GM18505 (cell line): Measurements from ENCODE around the gene NKD2.
"Not testable (repeated sequence)": the region's sequence is repeated elsewhere in the genome, so short reads cannot be mapped to it uniquely, and the experiment has no call there.

Experiments used
- ATAC-seq: cut with Tn5 transposase; IDR thresholded peaks from one replicate; pipeline ENCODE4 v1.9.1; 2021; ENCODE audit not compliant: unreplicated experiment
- POLR2A ChIP-seq: IDR thresholded peaks from 4 replicates; pipeline ENCODE4 v1.6.1; 2011; ENCODE audit warnings: borderline replicate concordance; ENCODE audit not compliant: insufficient read depth, insufficient read length; ENCODE audit errors: extremely low read depth

Gene NKD2

DNA sequence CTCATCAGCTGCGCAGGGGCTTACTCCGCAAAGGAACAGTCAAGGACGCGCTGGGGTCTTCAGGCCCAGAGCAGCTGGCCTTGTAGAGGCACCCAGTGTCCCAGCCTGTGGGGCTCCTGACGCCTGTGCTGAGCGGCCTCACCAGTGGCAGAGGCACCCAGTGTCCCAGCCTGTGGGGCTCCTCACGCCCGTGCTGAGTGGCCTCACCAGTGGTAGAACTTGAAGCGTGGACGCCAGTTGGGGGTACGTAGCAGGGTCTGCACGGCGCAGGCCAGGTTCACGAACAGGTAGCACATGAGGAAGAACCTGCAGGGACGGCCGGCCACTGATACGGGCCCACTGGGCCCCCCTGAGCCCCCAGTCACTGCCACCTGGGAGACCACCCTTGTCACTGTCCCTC, 67.3 kb downstream of the NKD2 start:
- ATAC-seq: no peak
- no peak for TF ChIP-seq POLR2A

DNA sequence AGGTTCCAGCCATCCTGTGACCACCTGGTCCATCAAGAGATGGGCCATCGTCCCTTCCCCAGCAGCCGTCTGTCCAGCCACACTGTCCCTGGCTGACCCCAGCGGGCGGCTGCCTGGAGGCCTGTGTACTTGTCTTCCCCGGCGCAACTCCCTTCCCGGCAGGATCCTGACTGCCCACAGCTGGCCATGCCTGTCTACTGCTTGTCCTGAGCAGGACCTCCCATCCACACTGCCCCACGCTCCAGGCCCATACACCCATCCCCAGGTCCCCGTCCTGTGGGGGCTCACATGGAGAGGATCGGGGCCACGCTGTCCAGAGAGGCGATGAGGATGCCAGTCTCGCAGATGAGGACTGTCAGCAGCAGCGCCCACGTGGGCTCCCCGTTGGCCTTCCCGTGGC, 67.8 kb downstream of the NKD2 start:
- no peak for TF ChIP-seq POLR2A
- ATAC-seq: no peak

DNA sequence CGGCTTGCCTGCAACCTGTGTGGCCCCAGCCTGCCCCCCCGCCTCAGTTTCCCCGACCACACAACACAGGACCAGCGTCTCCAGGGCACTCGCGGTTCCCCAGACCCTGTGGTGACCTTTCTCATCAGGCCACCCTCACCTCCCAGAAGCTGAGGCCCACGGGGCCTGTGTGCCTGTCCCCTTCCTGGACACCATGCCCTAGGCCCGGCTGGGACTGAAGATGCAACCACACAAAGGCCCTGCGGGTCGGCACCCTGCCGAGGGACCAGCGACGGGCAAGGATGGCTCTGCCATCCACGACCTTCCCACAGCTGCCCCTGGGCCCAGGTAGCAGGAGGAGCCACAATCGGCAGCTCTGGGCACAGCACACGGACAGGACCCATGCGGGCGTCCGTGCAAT, 68.4 kb downstream of the NKD2 start:
- TF ChIP-seq POLR2A: no peak
- no peak for ATAC-seq

DNA sequence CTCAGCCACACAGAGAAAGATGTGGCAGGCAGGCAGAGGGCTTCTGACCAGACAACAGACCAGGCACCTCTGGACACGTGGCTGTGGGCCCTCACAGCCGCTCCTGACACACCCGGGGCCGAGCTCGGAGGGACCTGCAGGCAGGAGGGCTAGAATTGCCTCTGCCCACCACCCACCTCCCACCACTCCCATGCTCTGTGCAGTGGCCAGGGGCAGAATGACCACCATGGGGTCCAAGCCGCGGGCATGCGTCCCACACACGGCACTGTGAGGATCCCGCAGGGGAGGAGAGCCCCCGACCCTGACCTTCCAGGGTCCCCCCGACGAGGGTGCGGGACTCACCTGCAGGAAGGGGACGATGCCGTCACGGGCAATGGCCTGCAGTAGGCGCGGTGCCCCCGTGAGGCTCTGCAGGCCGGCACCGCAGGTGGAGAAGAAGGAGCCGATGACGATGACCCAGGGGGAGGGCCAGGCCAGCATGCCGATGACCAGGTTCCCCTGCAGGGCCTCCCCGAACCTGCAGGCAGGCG, 69.0 kb downstream of the NKD2 start:
- no peak for ATAC-seq
- TF ChIP-seq POLR2A: no peak

DNA sequence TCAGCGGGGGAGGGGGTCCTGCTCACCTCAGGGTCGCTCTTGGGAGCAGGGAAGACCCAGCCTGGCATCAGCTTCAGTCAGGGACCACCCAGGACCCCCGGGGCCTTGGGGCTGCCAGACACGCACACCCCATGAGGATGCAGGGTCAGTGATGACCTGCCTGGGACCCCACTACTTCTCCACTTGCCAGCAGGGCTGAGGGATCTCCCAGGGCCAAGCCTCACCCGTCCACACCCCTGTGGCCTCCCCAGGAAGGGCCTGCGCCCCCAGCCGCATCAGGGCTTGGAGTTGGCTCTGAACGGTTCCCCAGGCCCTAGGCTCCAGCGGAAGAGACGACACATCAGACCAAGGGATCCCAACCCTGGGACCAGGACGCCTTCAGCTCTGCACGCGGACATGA, 69.6 kb downstream of the NKD2 start:
- ATAC-seq: no peak
- no peak for TF ChIP-seq POLR2A

DNA sequence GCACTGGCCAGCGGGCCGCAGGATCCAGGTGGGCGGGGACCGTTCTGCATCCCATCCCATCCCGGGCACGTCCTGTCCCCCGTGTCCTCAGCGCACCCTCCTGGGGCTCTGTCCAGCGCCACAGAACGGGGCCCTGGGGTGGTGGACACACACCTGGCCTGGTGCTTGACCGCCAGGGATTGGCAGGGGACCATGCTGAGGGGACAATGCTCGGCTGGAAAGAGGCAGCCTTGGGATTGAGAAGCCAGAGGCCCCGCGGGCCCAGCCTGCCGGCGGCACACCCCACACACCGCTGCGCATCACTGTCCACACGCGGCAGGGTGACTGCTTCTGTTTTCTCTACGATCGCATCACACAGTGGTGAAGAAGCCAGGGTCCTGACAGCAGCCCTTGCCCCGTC, 70.2 kb downstream of the NKD2 start:
- no peak for ATAC-seq
- no peak for TF ChIP-seq POLR2A

DNA sequence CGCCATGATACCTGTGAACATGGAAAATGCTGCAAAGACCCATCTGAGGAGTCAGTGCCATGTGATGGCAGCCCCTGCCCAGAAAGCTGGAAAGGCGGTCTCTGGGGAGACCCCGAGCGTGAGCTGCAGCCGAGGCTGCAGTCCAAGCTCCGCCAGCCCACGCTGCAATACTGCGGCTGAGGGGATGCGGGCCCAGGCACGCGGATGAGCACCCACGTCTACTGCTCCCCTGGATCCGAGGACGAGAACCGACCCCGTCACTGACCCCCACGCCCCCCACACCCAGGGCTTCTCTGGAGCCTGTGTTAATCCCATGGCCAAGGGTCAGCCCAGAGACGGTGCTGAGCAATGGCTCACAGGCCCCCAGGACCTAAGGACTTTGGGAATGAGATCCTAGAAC, 70.9 kb downstream of the NKD2 start:
- no peak for TF ChIP-seq POLR2A
- ATAC-seq: no peak

DNA sequence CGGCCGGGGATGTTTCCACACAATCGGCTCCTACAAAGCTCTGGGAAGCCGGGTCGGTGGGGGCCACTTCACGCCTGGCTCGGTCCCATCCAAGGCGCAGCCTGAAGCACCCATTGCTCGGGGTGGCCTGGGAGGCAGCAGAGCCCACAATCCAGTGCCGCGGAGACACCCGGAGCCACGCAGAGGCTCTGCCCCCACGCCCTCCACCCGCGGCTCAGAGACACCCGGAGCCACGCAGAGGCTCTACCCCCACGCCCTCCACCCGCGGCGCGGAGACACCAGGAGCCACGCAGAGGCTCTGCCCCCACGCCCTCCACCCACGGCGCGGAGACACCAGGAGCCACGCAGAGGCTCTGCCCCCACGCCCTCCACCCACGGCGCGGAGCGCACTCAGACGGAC, 71.4 kb downstream of the NKD2 start:
- ATAC-seq: no peak
- TF ChIP-seq POLR2A: no peak

DNA sequence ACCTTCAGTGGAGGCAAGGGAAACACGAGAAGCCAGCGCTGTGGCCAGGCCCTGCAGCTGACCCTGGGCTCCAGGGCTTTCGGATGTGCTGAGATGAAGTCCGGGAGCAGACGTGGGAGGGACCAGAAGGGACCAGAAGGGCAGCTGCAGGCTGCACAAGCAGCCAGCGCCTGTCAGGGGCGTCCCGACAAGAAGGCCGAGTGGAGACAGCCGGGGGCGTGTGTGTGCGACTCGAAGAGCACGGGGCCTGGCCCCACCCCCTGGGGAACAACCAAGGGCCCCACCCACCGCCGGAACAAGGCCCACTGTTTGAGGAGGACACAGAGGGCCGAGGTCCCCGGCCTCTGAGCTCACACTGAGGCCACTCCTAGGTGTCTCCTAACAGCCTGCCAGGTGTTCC, 71.8 kb downstream of the NKD2 start:
- TF ChIP-seq POLR2A: no peak
- ATAC-seq: no peak

DNA sequence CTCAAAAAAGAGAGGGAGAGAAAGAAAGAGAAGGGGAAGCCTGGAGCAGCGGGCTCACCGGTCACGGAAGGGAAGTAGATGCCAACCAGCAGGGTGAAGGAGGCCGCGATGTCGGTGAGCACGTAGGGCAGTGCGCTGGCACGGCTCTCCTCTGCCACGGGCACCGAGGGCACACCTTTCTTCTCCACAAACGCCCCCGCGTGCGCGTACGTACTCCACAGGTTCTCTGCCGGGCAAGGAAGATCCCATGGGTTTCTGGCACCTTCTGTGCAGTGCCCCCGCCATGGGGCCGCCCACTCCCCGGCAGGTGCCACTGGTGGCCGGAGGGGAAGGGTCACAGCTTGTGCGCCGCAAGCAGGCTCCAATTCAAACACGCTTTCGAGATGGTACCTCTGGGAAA, 72.9 kb downstream of the NKD2 start:
- no peak for TF ChIP-seq POLR2A
- no peak for ATAC-seq

DNA sequence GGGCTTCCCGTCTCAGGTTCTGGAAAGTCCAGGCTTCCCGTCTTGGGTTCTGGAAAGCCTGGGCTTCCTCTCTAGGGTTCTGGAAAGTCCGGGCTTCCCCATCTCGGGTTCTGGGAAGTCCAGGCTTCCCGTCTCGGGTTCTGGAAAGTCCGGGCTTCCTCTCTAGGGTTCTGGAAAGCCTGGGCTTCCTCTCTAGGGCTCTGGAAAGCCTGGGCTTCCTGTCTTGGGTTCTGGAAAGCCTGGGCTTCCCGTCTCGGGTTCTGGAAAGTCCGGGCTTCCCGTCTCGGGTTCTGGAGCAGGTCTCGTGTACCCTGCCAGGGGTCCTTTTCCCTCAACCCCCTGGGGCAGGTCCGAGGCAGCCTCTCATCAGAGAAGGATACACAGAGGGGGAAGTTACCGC, 74.4 kb downstream of the NKD2 start:
- not testable (repeated sequence) for ATAC-seq

DNA sequence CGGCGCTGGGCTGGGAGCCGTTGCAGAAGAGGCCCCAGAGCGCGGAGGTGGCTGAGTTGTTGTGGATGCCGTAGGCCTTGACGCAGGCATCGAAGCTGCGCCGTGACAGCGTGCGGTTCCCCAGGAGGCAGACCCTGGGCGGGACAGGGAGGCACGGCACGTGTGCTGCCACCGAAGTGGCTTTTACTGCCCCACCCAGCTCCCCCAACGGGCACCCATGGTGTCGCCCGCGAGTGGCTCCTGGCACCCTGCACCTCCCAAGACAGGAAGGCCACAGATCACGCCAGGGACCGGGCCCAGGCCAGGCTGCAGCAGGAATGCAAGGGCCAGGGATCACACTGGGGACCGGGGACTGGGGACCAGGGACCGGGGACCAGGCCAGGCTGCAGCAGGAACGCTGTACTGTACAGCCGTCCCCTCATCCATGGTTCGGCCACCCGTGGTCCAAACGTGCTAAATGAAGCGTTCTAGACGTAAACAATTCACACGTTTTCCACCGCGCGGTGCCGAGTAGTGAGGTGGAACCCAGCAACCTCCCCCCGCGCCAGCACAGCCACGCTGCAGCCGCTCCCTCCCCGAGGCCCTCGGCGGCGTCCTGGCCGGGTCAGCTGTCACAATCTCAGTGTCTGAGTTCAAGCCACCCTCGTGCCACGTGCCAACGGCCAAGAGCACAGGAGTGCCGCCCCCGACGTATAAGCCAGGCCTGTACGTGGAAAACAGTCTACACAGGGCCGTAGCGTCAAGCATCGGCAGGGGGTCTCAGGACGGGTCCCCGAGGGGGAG, 75.4 kb downstream of the NKD2 start:
- ATAC-seq: no peak
- no peak for TF ChIP-seq POLR2A

DNA sequence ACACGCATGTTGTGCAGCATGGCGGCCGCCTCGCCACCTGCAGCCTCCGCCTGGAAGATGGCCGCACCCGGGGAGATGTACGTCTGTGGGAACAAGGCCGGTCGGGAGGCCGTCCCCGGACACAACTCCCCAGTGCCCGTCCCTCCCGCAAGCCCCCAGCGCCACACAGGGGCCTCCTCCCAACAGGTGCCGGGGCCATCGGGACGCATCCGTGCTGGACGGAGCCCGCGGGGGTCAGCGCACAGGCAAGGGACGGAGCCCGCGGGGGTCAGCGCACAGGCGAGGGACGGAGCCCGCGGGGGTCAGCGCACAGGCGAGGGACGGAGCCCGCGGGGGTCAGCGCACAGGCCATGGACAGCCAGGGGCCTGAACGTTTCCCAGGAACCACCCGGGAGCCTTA, 76.8 kb downstream of the NKD2 start:
- no peak for ATAC-seq
- no peak for TF ChIP-seq POLR2A

DNA sequence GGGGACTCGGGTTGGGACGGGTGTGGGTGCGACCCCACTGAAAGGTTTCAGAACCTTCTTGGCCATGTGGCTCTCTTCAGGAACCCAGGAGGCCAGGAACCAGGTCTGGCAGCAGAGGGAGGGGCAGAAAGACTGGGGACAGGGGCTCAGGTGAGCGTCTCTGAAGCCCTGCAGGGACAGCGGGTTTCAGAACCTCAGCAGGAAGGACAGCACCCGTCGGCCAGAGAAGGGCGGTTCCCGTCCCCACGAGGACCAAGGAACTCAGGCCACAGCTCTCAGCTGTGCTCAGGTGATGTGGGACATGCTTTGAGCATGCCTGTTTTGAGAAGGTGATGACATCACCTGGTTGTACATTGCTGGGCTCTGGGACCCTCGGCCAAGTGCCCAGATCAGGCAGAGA, 77.5 kb downstream of the NKD2 start:
- no peak for ATAC-seq
- TF ChIP-seq POLR2A: no peak

DNA sequence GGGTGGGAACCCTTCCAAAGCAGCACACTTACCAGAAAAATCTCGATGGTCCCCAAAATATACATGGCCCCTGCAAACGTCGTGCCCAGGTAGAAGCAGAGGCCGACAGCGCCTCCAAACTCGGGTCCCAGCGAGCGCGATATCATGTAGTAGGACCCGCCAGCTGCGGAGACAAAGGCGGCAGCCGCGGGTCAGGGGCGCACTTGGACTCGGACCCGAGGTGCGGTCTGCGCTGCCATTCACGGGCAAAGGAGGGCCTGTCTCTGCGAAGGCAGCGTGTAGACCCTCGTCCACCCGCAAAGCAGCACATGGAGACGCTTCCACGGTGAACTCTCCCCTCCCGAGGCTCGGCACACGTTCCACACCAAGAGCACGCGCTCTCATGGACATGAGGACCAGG, 78.3 kb downstream of the NKD2 start:
- no peak for TF ChIP-seq POLR2A
- ATAC-seq: no peak

DNA sequence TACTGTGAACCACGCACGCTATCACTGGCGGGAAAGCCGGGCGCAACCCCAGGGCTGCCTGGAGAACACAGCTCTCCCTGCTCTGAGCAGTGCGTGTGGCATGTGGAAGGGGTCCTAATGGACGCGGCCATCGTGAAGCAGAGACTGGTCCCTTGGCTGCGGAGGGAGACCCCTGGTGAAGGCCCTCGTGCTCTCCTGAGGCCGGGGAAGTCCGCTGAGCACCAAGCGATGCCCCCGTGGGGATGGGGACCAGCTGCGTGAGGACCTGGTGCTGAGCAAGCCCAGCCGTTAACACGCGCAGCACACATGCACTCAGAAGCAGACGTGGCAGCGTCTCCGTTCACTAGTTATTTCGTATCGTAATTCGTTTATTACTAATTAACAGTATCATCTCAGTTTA, 78.8 kb downstream of the NKD2 start:
- no peak for ATAC-seq
- no peak for TF ChIP-seq POLR2A

DNA sequence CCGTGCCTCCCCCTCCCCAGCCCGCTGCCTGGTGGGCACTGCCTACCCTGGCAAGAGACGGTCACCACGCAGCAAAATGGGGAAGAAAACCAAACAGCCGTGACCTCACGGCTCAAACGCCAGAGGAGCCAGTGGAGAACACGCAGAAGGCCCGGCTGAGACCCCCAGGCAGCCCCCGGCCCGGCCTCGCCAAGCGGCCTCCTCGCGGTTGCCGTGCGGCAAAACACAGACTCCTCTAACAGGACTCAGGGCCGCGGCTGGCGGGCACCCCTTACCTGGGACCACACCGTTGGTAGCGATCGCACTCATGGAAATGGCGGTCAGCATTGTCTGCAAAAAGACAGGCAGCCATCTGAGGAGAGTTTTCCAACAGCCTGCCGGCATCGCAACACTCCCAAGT, 79.4 kb downstream of the NKD2 start:
- no peak for ATAC-seq
- no peak for TF ChIP-seq POLR2A
